Measurements from ENCODE around the gene CEP152. TPM values are rescaled to one million over a fixed set of nuclear protein-coding genes. Genes with fewer than 3 reads are reported as not detected.

CEP152 gene
- total RNA-seq, 1 experiment from 2014 or later = 24.6 TPM

DNA sequence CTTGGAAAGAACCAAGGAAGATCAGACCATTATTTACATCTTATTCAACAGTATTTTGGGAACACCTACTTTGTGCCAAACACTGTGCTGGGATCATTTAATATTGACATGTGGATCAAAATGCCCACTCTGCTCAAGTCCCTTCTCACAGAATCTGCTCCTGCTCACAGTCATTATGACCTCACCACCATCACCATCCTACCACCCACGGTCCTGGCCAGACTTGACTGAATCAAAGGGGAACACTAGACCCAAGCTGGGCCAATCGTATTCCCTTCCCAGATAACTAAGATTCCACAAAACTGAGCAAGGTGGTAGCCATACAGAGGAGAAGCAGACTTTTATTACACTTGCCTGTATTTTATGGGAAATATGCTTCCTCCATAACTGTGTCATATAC lies 3.4 kb upstream of the CEP152 start:
- ChIA-PET POLR2A (ENCODE audit: unreplicated experiment) (no interaction called here), CTCF (no interaction called here)
- Histone ChIP-seq H3F3A (ENCODE audit: insufficient read depth, low read depth) (no peaks in the 10 kb centered on the region), H3K4me1 (replicated peaks; ENCODE audit: insufficient read depth) (peaks cover 6% of the 10 kb centered on the region), H4K20me1 (ENCODE audit: insufficient read depth) (no peaks in the 10 kb centered on the region), H3K9me3 (ENCODE audit: insufficient read depth, low read depth) (no peaks in the 10 kb centered on the region), H3K27ac (no peak overlapping the region), H3K79me2 (ENCODE audit: low read depth) (peaks cover 14% of the 10 kb centered on the region), H3K4me2 (no peak overlapping the region), H3K4me3 (no peak overlapping the region), H3K27me3 (ENCODE audit: insufficient read depth, low read depth) (no peaks in the 10 kb centered on the region), H3K9me2 (ENCODE audit: insufficient read depth) (no peaks in the 10 kb centered on the region), H2AFZ (no peak overlapping the region), H3K36me3 (ENCODE audit: low read depth) (no peaks in the 10 kb centered on the region)
- TF ChIP-seq, protein P1, sequence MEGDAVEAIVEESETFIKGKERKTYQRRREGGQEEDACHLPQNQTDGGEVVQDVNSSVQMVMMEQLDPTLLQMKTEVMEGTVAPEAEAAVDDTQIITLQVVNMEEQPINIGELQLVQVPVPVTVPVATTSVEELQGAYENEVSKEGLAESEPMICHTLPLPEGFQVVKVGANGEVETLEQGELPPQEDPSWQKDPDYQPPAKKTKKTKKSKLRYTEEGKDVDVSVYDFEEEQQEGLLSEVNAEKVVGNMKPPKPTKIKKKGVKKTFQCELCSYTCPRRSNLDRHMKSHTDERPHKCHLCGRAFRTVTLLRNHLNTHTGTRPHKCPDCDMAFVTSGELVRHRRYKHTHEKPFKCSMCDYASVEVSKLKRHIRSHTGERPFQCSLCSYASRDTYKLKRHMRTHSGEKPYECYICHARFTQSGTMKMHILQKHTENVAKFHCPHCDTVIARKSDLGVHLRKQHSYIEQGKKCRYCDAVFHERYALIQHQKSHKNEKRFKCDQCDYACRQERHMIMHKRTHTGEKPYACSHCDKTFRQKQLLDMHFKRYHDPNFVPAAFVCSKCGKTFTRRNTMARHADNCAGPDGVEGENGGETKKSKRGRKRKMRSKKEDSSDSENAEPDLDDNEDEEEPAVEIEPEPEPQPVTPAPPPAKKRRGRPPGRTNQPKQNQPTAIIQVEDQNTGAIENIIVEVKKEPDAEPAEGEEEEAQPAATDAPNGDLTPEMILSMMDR (conservative IDR thresholded peaks at IDR 0.05) = no peak
- TF ChIP-seq EZH2 (IDR thresholded peaks at IDR 0.05; ENCODE audit: low read depth) = no peak
- DNase-seq = no peak
- BruUV-seq (replicated peaks) = no TSS peak
- intact Hi-C loops (cut with micrococcal nuclease; ENCODE audit: unreplicated experiment) = loop anchor here (5.0 kb wide), 1 partner anchor 148 kb away; the partner anchor contains the start of gene SHC4

DNA sequence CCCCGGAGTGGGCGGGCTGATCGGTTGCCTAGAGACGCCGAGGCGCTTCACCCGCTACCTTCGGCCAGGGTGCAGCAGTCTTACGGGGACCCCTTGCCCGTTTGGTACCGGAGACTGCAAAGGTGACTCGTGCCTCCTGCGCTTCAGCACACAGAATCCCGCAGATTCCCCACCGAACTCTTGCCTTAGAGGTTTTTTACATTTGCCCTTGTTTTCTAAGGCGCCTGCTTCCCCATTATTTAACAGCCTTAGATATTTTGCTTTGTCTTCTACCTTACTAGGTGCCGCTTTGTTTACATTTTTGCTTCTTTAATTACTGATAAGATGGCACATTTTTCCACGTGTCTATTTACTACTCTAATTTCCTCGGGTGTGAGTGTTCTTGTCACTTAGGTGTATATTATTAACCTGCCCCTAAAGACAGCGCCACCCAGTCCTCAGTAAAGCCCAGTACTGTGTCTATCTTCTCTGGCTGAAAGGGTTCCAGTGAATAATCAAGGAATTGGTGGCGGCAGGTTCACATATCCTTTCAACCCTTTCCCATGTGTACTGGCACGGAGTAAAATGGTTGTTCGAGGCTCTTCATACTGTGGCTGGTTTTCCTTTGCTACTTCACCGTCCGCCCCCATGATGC lies 573 bp upstream of the CEP152 start:
- Histone ChIP-seq H3K9me2 (ENCODE audit: insufficient read depth) (no peaks in the 10 kb centered on the region), H2AFZ (peak overlapping the region; percentile 79), H3K4me3 (peak overlapping the region; percentile 87), H3K27me3 (ENCODE audit: insufficient read depth, low read depth) (no peaks in the 10 kb centered on the region), H3K27ac (no peak overlapping the region), H4K20me1 (ENCODE audit: insufficient read depth) (no peaks in the 10 kb centered on the region), H3K4me1 (replicated peaks; ENCODE audit: insufficient read depth) (peaks cover 6% of the 10 kb centered on the region), H3K79me2 (ENCODE audit: low read depth) (peaks cover 34% of the 10 kb centered on the region), H3K4me2 (peak overlapping the region; percentile 89), H3K36me3 (ENCODE audit: low read depth) (no peaks in the 10 kb centered on the region), H3K9me3 (ENCODE audit: insufficient read depth, low read depth) (no peaks in the 10 kb centered on the region), H3F3A (ENCODE audit: insufficient read depth, low read depth) (no peaks in the 10 kb centered on the region)
- ChIA-PET CTCF (interaction anchor here (0.6 to 1.1 kb wide), 4 partner anchors 9 to 492 kb away, joined by 3 to 8 read pairs (median 6); no protein-coding TSS in a partner anchor), POLR2A (ENCODE audit: unreplicated experiment) (interaction anchor here (0.6 to 1.5 kb wide), 2 partner anchors 66 to 480 kb away, joined by 3 to 24 read pairs; partner anchors contain the start of genes DUT and EID1)
- no peak for TF ChIP-seq EZH2 (IDR thresholded peaks at IDR 0.05; ENCODE audit: low read depth)
- TF ChIP-seq, protein P1 (conservative IDR thresholded peaks at IDR 0.05) = no peak
- intact Hi-C loops (cut with micrococcal nuclease; ENCODE audit: unreplicated experiment) = loop anchor here (5.0 kb wide), 1 partner anchor 151 kb away; the partner anchor contains the start of gene SHC4
- BruUV-seq (replicated peaks) = no TSS peak
- DNase-seq = no peak

DNA sequence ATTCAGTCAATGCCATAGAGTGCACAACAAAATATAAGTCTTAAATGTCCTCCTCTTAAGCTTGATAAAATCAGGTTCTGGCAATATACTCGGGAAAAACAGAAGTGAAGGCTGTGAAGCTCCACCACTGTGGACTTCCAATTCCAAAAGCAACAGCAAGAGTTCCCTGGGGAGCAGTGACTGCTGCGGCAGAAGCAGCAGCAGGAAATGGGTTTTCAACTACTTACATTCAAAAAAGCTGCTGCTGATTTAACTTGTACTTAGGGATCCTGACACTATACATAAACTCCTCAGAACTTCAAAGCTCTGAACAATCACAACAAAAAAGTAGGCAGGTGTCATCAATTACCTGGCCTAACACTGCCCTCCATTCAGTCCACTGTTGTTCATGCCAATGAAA lies 4.7 kb downstream of the CEP152 start:
- intact Hi-C loops (cut with micrococcal nuclease; ENCODE audit: unreplicated experiment) = loop anchor here (10.0 kb wide), 1 partner anchor 161 kb away; the partner anchor contains the start of gene FBN1
- POLR2A ChIA-PET (ENCODE audit: unreplicated experiment) = no interaction called here

More for the DNA sequence above, 4.7 kb downstream of the CEP152 start:
- Histone ChIP-seq H3K9me2 (ENCODE audit: insufficient read depth) (no peaks in the 10 kb centered on the region), H3F3A (ENCODE audit: insufficient read depth, low read depth) (no peaks in the 10 kb centered on the region), H4K20me1 (ENCODE audit: insufficient read depth) (no peaks in the 10 kb centered on the region), H3K4me3 (no peak overlapping the region), H3K27ac (no peak overlapping the region), H3K9me3 (ENCODE audit: insufficient read depth, low read depth) (no peaks in the 10 kb centered on the region), H2AFZ (no peak overlapping the region), H3K27me3 (ENCODE audit: insufficient read depth, low read depth) (no peaks in the 10 kb centered on the region), H3K4me1 (replicated peaks; ENCODE audit: insufficient read depth) (peaks cover 6% of the 10 kb centered on the region), H3K4me2 (no peak overlapping the region), H3K79me2 (ENCODE audit: low read depth) (peaks cover 46% of the 10 kb centered on the region), H3K36me3 (ENCODE audit: low read depth) (0 out of 2 replicates have a peak, but pooled peaks cover 3% of the 10 kb centered on the region)
- TF ChIP-seq, protein P1 (conservative IDR thresholded peaks at IDR 0.05) = no peak
- TF ChIP-seq EZH2 (IDR thresholded peaks at IDR 0.05; ENCODE audit: low read depth) = no peak
- CTCF ChIA-PET = no interaction called here
- no peak for DNase-seq
- no TSS peak for BruUV-seq (replicated peaks)

All from PC-9 (cell line).